Breast epithelium (tissue), 3 donors: ENCODE results near the gene IL15.

Source experiments
- CTCF ChIP-seq, 3 donors: fragments of 450-650 bp; IDR thresholded peaks; one replicate each; pipeline ENCODE4 v1.5.1; 2016 to 2017; ENCODE audit warnings: antibody characterized with exemption in 3 of 3, mild to moderate bottlenecking in 3 of 3, moderate library complexity in 3 of 3
- POLR2A ChIP-seq: fragments of 450-650 bp; IDR thresholded peaks from one replicate; pipeline ENCODE4 v1.6.1; 2016; ENCODE audit warnings: antibody characterized with exemption, mild to moderate bottlenecking, moderate library complexity

GRCh38 chr4:141686879-141687278 is 50.5 kb downstream of the IL15 start:
- TF ChIP-seq POLR2A (no peak), CTCF (IDR thresholded peaks at IDR 0.05) (no peak)
